ENCODE measurements around the gene PPP1R14C. TPM values are rescaled to one million over a fixed set of nuclear protein-coding genes. Genes with fewer than 3 reads are reported as not detected.
"Not testable (repeated sequence)": the region's sequence is repeated elsewhere in the genome, so short reads cannot be mapped to it uniquely, and the experiment has no call there.

PPP1R14C gene
- polyA plus RNA-seq, 12 donors: 15.2 to 477 (median 41.9) TPM

GRCh38 chr6:150163970-150164369 lies 21.1 kb downstream of the PPP1R14C start:
- DNase-seq: no peak

- DNase-seq: no peak
Observed at GRCh38 chr6:150165020-150165702, 22.3 kb downstream of the PPP1R14C start.

- DNase-seq: no peak
Observed at GRCh38 chr6:150167479-150167873, 24.6 kb downstream of the PPP1R14C start.

- DNase-seq: no peak
Observed at GRCh38 chr6:150169181-150169580, 26.3 kb downstream of the PPP1R14C start.

- no peak for DNase-seq
Observed at GRCh38 chr6:150169609-150170008, 26.8 kb downstream of the PPP1R14C start.

- DNase-seq: no peak
Observed at GRCh38 chr6:150172929-150173328, 30.1 kb downstream of the PPP1R14C start.

- no peak for DNase-seq
Observed at GRCh38 chr6:150175586-150176151, 32.8 kb downstream of the PPP1R14C start.

GRCh38 chr6:150176152-150176551 lies 33.3 kb downstream of the PPP1R14C start:
- no peak for DNase-seq

- DNase-seq: no peak
Observed at GRCh38 chr6:150176659-150177058, 33.8 kb downstream of the PPP1R14C start.

- DNase-seq: no peak
Observed at GRCh38 chr6:150177259-150177951, 34.6 kb downstream of the PPP1R14C start.

GRCh38 chr6:150177952-150178520 lies 35.2 kb downstream of the PPP1R14C start:
- DNase-seq: no peak

- DNase-seq: no peak
Observed at GRCh38 chr6:150179030-150179429, 36.2 kb downstream of the PPP1R14C start.

GRCh38 chr6:150179907-150180424 lies 37.1 kb downstream of the PPP1R14C start:
- not testable (repeated sequence) for DNase-seq

- no peak for DNase-seq
Observed at GRCh38 chr6:150180517-150180916, 37.7 kb downstream of the PPP1R14C start.

GRCh38 chr6:150182460-150183078 lies 39.7 kb downstream of the PPP1R14C start:
- DNase-seq: no peak

GRCh38 chr6:150183105-150183504 lies 40.3 kb downstream of the PPP1R14C start:
- no peak for DNase-seq

GRCh38 chr6:150183966-150184365 lies 41.1 kb downstream of the PPP1R14C start:
- no peak for DNase-seq

GRCh38 chr6:150184850-150185731 lies 42.2 kb downstream of the PPP1R14C start:
- DNase-seq: no peak

- DNase-seq: no peak
Observed at GRCh38 chr6:150185732-150186117, 42.9 kb downstream of the PPP1R14C start.

- DNase-seq: no peak
Observed at GRCh38 chr6:150186129-150186898, 43.5 kb downstream of the PPP1R14C start.

Measured in muscle of arm (tissue), 12 donors.